Measurements from ENCODE around the gene TBC1D22A. TPM values are rescaled to one million over a fixed set of nuclear protein-coding genes. Genes with fewer than 3 reads are reported as not detected.

Gene TBC1D22A
- total RNA-seq, 1 experiment from 2014 or later = 32.6 TPM

DNA sequence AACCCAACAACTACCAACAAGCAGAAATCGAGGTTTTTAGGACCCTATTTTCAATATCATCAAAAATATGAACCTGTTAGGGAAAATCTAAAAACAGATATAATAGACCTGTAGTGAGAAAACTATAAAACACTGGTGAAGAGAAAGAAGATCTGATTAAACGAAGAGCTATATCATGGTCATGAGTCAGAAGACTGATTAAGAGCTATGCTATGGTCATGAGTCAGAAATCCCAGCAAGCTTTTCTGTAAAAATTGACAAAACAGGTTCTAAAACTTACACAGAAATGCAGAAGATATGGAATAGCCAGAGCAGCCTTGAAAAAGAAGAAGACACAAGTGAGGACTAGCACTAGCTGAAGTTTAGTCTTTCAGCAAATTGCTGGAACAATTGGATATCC is 345.0 kb downstream of the TBC1D22A start:
- Histone ChIP-seq H3K4me3 (ENCODE audit: low read depth, low read length) (no peak overlapping the region), H3K36me3 (ENCODE audit: control insufficient read depth, insufficient read depth, low read length) (no peaks in the 10 kb centered on the region), H3K4me1 (peaks cover 49% of the 10 kb centered on the region), H3K9me3 (no peaks in the 10 kb centered on the region), H3K27me3 (replicated peaks; ENCODE audit: control insufficient read depth, insufficient read depth, low read length) (no peaks in the 10 kb centered on the region)
- no peak for DNase-seq
- Mint-ChIP-seq H3K9me3 (ENCODE audit: unreplicated experiment) (peaks cover 15% of the 10 kb centered on the region), H3K4me3 (ENCODE audit: unreplicated experiment) (no peak overlapping the region), H3K36me3 (ENCODE audit: insufficient read depth, unreplicated experiment) (peaks cover 20% of the 10 kb centered on the region), H3K27ac (ENCODE audit: unreplicated experiment) (peak overlapping the region; percentile 32), H3K27me3 (ENCODE audit: insufficient read depth, unreplicated experiment) (no peaks in the 10 kb centered on the region), H3K4me1 (ENCODE audit: low read depth, unreplicated experiment) (peaks cover 31% of the 10 kb centered on the region)
- intact Hi-C loops (cut with micrococcal nuclease; ENCODE audit: unreplicated experiment) = no loop called here
- ChIA-PET CTCF (no interaction called here), POLR2A (no interaction called here)
- TF ChIP-seq, protein P1, sequence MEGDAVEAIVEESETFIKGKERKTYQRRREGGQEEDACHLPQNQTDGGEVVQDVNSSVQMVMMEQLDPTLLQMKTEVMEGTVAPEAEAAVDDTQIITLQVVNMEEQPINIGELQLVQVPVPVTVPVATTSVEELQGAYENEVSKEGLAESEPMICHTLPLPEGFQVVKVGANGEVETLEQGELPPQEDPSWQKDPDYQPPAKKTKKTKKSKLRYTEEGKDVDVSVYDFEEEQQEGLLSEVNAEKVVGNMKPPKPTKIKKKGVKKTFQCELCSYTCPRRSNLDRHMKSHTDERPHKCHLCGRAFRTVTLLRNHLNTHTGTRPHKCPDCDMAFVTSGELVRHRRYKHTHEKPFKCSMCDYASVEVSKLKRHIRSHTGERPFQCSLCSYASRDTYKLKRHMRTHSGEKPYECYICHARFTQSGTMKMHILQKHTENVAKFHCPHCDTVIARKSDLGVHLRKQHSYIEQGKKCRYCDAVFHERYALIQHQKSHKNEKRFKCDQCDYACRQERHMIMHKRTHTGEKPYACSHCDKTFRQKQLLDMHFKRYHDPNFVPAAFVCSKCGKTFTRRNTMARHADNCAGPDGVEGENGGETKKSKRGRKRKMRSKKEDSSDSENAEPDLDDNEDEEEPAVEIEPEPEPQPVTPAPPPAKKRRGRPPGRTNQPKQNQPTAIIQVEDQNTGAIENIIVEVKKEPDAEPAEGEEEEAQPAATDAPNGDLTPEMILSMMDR (IDR thresholded peaks at IDR 0.05; ENCODE audit: insufficient read depth in 1 of 2, low read depth in 1 of 2, low read length in 1 of 2, severe bottlenecking in 1 of 2, unreplicated experiment in 1 of 2) = no peak
- BruUV-seq (replicated peaks) = no TSS peak

DNA sequence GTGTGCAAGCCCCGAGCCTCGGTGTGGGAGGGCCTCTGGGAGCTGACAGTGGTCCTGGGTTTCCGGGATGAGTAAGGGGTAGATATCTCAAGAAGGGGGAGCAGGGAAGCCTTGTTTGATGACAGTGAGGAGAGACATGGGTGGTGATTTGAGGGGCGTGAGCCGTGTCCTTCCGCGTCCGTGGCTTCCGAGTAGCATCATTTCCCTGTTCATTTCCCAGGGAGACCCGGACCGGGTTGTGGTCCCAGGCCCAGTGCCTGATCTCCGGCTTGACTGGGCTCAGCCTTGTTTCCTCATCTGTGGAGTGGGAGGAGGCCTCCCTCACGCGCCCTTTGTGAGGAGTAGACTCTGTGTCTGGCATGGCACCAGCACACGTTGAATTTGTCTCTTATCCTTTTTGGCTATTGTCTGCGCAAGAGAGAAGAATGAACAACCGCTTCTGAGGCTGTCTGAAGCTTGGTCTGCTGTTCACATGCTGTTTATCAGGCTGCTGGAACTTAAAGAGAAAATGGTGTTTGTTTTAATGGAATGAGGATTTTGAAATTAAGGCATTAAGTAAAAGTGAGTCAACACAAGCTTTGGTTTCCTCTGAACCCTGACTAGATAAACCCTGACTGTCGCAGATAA is 348.5 kb downstream of the TBC1D22A start:
- no peaks in the 10 kb centered on the region; the same call in 1 of the 2 replicates for H3K36me3 ChIP-seq (ENCODE audit: control insufficient read depth, insufficient read depth, low read length)
- TF ChIP-seq, protein P1 (IDR thresholded peaks at IDR 0.05; ENCODE audit: insufficient read depth in 1 of 2, low read depth in 1 of 2, low read length in 1 of 2, severe bottlenecking in 1 of 2, unreplicated experiment in 1 of 2) = no peak
- Mint-ChIP-seq H3K9me3 (ENCODE audit: unreplicated experiment) (peaks cover 9% of the 10 kb centered on the region), H3K27me3 (ENCODE audit: insufficient read depth, unreplicated experiment) (no peaks in the 10 kb centered on the region), H3K4me3 (ENCODE audit: unreplicated experiment) (no peak overlapping the region), H3K4me1 (ENCODE audit: low read depth, unreplicated experiment) (peaks cover 17% of the 10 kb centered on the region), H3K27ac (ENCODE audit: unreplicated experiment) (peak overlapping the region; percentile 25), H3K36me3 (ENCODE audit: insufficient read depth, unreplicated experiment) (peaks cover 28% of the 10 kb centered on the region)
- DNase-seq = peak; percentile 23 to 25
- ChIA-PET CTCF (no interaction called here), POLR2A (no interaction called here)
- H3K27me3 ChIP-seq (replicated peaks; ENCODE audit: control insufficient read depth, insufficient read depth, low read length) = no peaks in the 10 kb centered on the region
- H3K9me3 ChIP-seq = no peaks in the 10 kb centered on the region
- intact Hi-C loops (cut with micrococcal nuclease; ENCODE audit: unreplicated experiment) = loop anchor here (1.0 kb wide), 1 partner anchor 9 kb away; no protein-coding TSS in a partner anchor
- H3K4me1 ChIP-seq = peaks cover 32% of the 10 kb centered on the region
- no peak overlapping the region for H3K4me3 ChIP-seq (ENCODE audit: low read depth, low read length)
- BruUV-seq (replicated peaks) = no TSS peak

GRCh38 chr22:47111626-47112581 is 349.5 kb downstream of the TBC1D22A start:
- no TSS peak for BruUV-seq (replicated peaks)
- Histone ChIP-seq H3K36me3 (ENCODE audit: control insufficient read depth, insufficient read depth, low read length) (no peaks in the 10 kb centered on the region; the same call in 1 of the 2 replicates), H3K4me3 (ENCODE audit: low read depth, low read length) (no peak overlapping the region), H3K9me3 (no peaks in the 10 kb centered on the region), H3K4me1 (peaks cover 30% of the 10 kb centered on the region), H3K27me3 (replicated peaks; ENCODE audit: control insufficient read depth, insufficient read depth, low read length) (no peaks in the 10 kb centered on the region)
- H3K4me1 Mint-ChIP-seq (ENCODE audit: low read depth, unreplicated experiment) = peaks cover 9% of the 10 kb centered on the region
- ChIA-PET POLR2A (no interaction called here), CTCF (no interaction called here)
- H3K4me3 Mint-ChIP-seq (ENCODE audit: unreplicated experiment) = no peak overlapping the region
- H3K36me3 Mint-ChIP-seq (ENCODE audit: insufficient read depth, unreplicated experiment) = peaks cover 31% of the 10 kb centered on the region
- TF ChIP-seq, protein P1 (IDR thresholded peaks at IDR 0.05; ENCODE audit: insufficient read depth in 1 of 2, low read depth in 1 of 2, low read length in 1 of 2, severe bottlenecking in 1 of 2, unreplicated experiment in 1 of 2) = no peak
- no peaks in the 10 kb centered on the region for H3K27me3 Mint-ChIP-seq (ENCODE audit: insufficient read depth, unreplicated experiment)
- no peak overlapping the region for H3K27ac Mint-ChIP-seq (ENCODE audit: unreplicated experiment)
- DNase-seq = no peak
- no peaks in the 10 kb centered on the region for H3K9me3 Mint-ChIP-seq (ENCODE audit: unreplicated experiment)
- intact Hi-C loops (cut with micrococcal nuclease; ENCODE audit: unreplicated experiment) = loop anchor here (1.0 kb wide), 1 partner anchor 10 kb away; no protein-coding TSS in a partner anchor
